ENCODE data around the gene GAD2. TPM values are rescaled to one million over a fixed set of nuclear protein-coding genes. Genes with fewer than 3 reads are reported as not detected.

The GAD2 gene
- total RNA-seq, 2 donors from 2014 or later: 0.15 TPM; not detected in 1

DNA sequence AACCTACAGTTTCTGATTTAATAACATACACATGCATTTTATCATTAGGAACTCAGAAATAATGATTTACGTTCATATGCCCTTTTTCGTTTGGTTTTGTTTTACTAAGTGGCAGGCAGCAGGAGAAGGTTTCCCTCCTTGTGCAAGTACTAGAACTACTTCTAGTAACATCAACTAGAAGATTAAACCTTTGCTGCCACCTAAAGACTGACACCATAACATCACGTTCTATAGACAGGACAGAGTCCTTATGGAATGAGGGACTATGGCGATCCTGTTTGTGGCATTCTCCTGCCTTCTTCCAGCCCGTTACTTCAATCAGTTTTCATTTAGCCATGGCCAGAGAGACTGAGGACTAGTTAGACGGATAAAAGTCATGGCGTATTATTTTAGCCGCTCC lies 53.2 kb downstream of the GAD2 start:
- Mint-ChIP-seq H3K27me3 (ENCODE audit: insufficient read depth) (no peaks in the 10 kb centered on the region), H3K4me1 (peaks cover 3% of the 10 kb centered on the region), H3K4me3 (no peak overlapping the region), H3K27ac (no peak overlapping the region), H3K9me3 (no peaks in the 10 kb centered on the region), H3K36me3 (ENCODE audit: low read depth) (no peaks in the 10 kb centered on the region)
- H3K9me3 ChIP-seq (ENCODE audit: control insufficient read depth, low read length): no peaks in the 10 kb centered on the region
- H3K36me3 ChIP-seq (ENCODE audit: control insufficient read depth, insufficient read depth, low read length): no peaks in the 10 kb centered on the region
- WGBS, 2 experiments (ENCODE audit: insufficient coverage in 1 of 2, insufficient read length in 1 of 2): 45 to 83% methylated on average over 4 to 8 of the region's 8 CpGs
- H3K4me1 ChIP-seq (ENCODE audit: control insufficient read depth, insufficient read depth, low read length): no peaks in the 10 kb centered on the region
- DNase-seq: peak; percentile 54
- H3K4me3 ChIP-seq (ENCODE audit: low read length): no peak overlapping the region
- no peak overlapping the region for H3K27ac ChIP-seq (ENCODE audit: low read depth, low read length)
- TF ChIP-seq CTCF (conservative IDR thresholded peaks at IDR 0.05): peak; percentile 78
- H3K9ac ChIP-seq (ENCODE audit: extremely low read depth, low read length, poor library complexity, severe bottlenecking): no peak overlapping the region
- H3K27me3 ChIP-seq (ENCODE audit: control insufficient read depth, insufficient read depth, low read length, poor library complexity, severe bottlenecking): no peaks in the 10 kb centered on the region

DNA sequence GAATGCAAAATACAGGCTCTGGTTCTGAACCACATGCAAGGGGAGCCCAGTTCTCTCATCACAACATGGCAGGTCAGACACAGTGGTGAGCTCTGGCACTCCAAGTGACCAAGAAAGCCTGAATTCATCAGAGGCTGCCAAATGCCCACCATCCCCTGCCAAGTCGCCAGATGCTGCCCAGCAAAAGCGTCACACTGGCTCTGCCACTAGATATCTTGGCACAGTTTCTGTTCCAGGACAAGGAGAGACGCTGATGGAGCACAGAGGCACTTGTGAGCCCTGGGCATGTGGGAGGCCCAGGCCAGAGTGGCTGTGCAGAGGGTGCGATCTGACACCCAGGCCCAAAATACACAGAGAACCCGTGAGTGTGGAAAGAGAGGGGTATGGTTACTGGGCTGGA lies 57.8 kb downstream of the GAD2 start:
- Mint-ChIP-seq H3K36me3 (ENCODE audit: low read depth) (no peaks in the 10 kb centered on the region), H3K4me1 (peaks cover under 1% of the 10 kb centered on the region), H3K4me3 (no peak overlapping the region), H3K9me3 (no peaks in the 10 kb centered on the region), H3K27me3 (ENCODE audit: insufficient read depth) (no peaks in the 10 kb centered on the region), H3K27ac (no peak overlapping the region)
- H3K9me3 ChIP-seq (ENCODE audit: control insufficient read depth, low read length): no peaks in the 10 kb centered on the region
- no peaks in the 10 kb centered on the region for H3K4me1 ChIP-seq (ENCODE audit: control insufficient read depth, insufficient read depth, low read length)
- H3K27me3 ChIP-seq (ENCODE audit: control insufficient read depth, insufficient read depth, low read length, poor library complexity, severe bottlenecking): no peaks in the 10 kb centered on the region
- TF ChIP-seq CTCF (conservative IDR thresholded peaks at IDR 0.05): no peak
- H3K36me3 ChIP-seq (ENCODE audit: control insufficient read depth, insufficient read depth, low read length): no peaks in the 10 kb centered on the region
- no peak overlapping the region for H3K27ac ChIP-seq (ENCODE audit: low read depth, low read length)
- 91 to 100% methylated on average over 4 to 5 of the region's 5 CpGs for WGBS, 2 experiments (ENCODE audit: insufficient coverage in 1 of 2, insufficient read length in 1 of 2)
- no peak for DNase-seq
- no peak overlapping the region for H3K9ac ChIP-seq (ENCODE audit: extremely low read depth, low read length, poor library complexity, severe bottlenecking)
- H3K4me3 ChIP-seq (ENCODE audit: low read length): no peak overlapping the region

GRCh38 chr10:26278295-26278694 lies 61.7 kb downstream of the GAD2 start:
- no peaks in the 10 kb centered on the region for H3K4me1 ChIP-seq (ENCODE audit: control insufficient read depth, insufficient read depth, low read length)
- no peaks in the 10 kb centered on the region for H3K36me3 ChIP-seq (ENCODE audit: control insufficient read depth, insufficient read depth, low read length)
- Mint-ChIP-seq H3K36me3 (ENCODE audit: low read depth) (no peaks in the 10 kb centered on the region), H3K27ac (no peak overlapping the region), H3K9me3 (no peaks in the 10 kb centered on the region), H3K4me1 (no peaks in the 10 kb centered on the region), H3K27me3 (ENCODE audit: insufficient read depth) (no peaks in the 10 kb centered on the region), H3K4me3 (no peak overlapping the region)
- no peak for TF ChIP-seq CTCF (conservative IDR thresholded peaks at IDR 0.05)
- no peak overlapping the region for H3K9ac ChIP-seq (ENCODE audit: extremely low read depth, low read length, poor library complexity, severe bottlenecking)
- WGBS, 2 experiments (ENCODE audit: insufficient coverage in 1 of 2, insufficient read length in 1 of 2): 90 to 99% methylated on average over 2 to 3 of the region's 3 CpGs
- no peak overlapping the region for H3K27ac ChIP-seq (ENCODE audit: low read depth, low read length)
- DNase-seq: no peak
- H3K27me3 ChIP-seq (ENCODE audit: control insufficient read depth, insufficient read depth, low read length, poor library complexity, severe bottlenecking): no peaks in the 10 kb centered on the region
- H3K4me3 ChIP-seq (ENCODE audit: low read length): no peak overlapping the region
- no peaks in the 10 kb centered on the region for H3K9me3 ChIP-seq (ENCODE audit: control insufficient read depth, low read length)

All from endodermal cell (in vitro differentiated cells).